GM18861 (cell line): Measurements from ENCODE around the gene GLS.

ENCODE experiments used
- ATAC-seq: cut with Tn5 transposase; IDR thresholded peaks from one replicate; pipeline ENCODE4 v1.9.1; 2021; ENCODE audit not compliant: unreplicated experiment

GLS gene

DNA sequence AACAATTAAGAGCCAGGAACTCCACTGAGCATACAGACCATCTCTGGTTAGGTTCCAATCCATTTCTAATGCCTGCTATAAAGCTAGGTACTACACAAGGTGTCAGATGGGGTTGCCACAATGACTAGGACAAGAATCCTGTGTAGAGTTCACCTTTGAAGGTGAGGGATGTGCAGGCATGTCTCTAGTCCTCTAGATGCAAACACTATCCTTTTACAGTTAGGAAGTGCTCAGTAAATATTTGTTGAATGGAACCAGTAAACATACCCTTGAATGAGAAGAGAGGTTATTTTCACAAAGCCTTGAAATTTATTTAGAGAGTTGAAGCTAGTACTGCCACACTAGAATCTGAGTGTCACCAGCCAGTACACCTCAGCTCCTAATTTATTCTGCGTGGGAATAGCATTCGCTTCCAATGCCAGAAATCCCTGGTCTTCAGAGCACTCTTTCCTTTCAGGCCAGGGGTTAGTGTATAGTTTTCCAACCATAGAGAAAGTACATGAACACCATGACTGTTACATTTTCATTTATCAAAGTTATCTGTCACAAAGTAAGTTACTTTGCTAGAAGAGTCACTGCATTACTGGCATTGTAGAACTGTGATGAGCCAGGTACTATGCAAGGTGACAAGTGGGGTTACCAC lies 85.1 kb downstream of the GLS start:
- no peak for ATAC-seq

- ATAC-seq = no peak
Measured at GRCh38 chr2:190968522-190968921, 87.9 kb downstream of the GLS start.

- no peak for ATAC-seq
Measured at GRCh38 chr2:190970160-190970559, 89.5 kb downstream of the GLS start.

GRCh38 chr2:190970873-190971506 lies 90.4 kb downstream of the GLS start:
- no peak for ATAC-seq

DNA sequence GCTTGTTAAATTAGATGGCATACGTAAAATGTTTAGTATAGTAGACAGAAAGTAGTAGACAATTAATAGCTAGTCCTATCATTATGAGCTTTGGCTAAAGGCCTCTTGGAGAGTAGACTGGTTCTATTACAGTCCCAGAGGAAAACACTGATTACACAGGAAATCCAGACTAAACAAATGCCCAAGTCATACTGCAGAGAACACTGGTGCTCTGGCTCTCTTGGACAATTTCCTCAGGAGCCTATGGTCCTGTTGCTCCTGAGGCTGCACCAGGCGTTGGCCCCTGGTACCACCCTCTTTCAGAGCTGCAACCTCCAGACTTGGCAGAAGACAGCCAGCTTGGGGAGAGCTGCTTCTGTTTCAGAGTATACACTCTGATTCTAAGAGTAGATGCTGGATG lies 91.6 kb downstream of the GLS start:
- ATAC-seq = no peak

DNA sequence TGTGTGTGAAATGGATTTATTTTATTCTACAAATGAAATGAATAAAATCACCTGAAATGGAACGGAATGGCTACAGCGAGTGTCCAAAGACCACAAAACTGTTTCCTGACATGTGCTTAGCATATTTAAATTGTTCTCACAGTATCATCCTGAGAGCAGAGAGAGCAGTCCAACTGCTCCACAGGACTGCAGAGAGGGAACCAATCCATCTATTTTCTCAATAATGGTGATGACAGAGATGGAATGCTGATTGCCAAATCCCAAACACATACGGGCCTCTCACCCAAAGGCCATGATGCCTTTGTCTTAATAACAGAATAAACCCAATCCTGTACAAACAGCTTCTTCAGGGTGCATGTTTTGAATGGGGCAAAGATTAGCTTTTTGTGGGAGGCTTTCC lies 92.2 kb downstream of the GLS start:
- no peak for ATAC-seq

DNA sequence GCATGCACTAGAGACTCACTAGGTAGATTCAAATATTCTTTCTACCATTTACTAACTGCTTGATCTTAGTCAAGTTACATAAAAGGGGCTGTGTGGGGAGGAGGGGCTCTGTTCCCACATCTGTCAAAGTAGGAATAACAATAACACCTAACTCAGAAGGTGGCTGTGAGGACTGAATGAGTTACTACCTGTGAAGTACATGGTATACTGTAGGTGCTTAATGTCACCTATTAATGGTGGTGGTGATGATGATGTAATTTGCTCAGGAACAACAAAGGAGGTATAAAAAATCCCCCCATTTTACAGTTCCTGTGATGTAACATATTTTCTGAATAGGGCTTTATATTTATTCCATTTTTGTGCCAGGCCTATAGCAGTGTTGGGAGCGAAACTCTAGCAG lies 92.6 kb downstream of the GLS start:
- no peak for ATAC-seq

GRCh38 chr2:190973726-190974628 lies 93.4 kb downstream of the GLS start:
- ATAC-seq = no peak

- ATAC-seq = no peak
Measured at GRCh38 chr2:190974629-190975361, 94.2 kb downstream of the GLS start.

DNA sequence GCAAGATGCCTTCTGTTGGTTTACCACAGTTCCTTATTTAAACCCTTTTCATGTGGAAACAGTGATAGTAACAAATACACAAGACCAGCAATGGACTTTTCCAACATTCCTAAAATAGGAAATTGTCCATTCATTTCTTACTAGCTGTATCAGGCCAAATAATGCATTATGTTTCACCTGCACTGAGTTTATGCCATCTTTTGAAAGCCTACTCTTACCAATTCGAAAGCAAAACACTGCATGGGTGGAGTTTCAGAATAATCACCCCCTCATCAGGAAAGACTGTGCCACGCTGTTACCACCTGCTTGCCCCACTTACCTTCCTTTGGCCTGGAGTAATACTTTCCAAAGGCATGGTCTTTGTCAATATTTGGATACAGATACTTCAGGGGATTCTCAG lies 95.9 kb downstream of the GLS start:
- ATAC-seq = no peak

GRCh38 chr2:190977505-190977904 lies 96.9 kb downstream of the GLS start:
- no peak for ATAC-seq

GRCh38 chr2:190978389-190979053 lies 97.9 kb downstream of the GLS start:
- ATAC-seq = no peak

- no peak for ATAC-seq
Measured at GRCh38 chr2:190979906-190980629, 99.4 kb downstream of the GLS start.

GRCh38 chr2:190980630-190981209 lies 100.1 kb downstream of the GLS start:
- no peak for ATAC-seq

DNA sequence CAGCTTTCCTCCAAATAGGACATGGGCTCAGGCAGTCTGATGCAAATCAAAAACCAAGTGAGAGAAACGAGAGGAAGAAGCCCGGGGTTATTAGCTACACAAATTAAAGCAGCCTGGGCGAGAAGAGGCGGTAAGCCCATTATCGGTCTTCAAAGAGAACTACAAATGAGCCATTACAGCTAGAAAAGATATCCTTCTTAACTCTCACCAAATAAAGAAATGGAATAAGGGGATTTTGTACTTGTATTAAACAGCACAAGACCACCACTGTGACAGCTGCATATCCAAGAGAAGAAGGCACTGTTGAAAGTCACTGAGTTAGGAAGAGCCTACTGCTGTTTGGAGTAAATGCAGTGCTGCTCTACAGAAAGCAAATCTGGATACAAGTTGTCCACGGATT lies 100.7 kb downstream of the GLS start:
- ATAC-seq = no peak

- ATAC-seq = no peak
Measured at GRCh38 chr2:190981733-190982132, 101.1 kb downstream of the GLS start.

DNA sequence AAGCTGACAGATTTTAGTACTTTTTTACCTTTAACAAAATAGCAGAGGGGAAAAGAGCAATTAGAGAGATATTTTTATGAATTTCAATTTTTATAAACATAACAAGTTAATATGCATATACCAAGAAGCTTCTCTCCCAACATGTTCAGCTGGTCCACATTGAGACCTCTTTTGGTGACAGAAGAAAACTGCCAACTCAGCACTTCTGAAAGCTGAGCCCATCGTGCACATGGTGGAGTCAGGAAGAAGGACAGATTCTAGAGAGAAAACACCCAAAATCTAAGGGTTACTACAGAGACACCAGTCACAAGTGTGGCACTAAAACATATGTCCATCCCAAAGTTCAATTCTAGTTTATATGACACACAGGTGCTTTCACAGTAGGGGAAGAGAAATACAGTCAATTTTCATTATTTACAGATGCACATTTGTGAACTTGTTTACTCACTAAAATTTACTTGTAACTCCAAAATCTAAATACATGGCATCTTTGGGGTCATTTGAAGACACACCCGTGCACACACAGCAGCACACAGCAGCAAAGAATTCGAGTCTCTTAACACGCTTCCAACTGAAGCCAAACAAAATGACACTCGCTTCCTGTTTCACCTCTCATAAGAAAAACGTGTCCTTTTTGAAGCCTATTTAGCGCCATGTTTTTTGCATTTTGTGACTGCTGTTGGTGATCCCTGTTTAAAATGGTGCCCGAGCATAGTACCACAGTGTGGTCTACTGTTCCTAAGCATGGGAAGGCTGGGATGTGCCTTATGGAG lies 101.8 kb downstream of the GLS start:
- no peak for ATAC-seq

DNA sequence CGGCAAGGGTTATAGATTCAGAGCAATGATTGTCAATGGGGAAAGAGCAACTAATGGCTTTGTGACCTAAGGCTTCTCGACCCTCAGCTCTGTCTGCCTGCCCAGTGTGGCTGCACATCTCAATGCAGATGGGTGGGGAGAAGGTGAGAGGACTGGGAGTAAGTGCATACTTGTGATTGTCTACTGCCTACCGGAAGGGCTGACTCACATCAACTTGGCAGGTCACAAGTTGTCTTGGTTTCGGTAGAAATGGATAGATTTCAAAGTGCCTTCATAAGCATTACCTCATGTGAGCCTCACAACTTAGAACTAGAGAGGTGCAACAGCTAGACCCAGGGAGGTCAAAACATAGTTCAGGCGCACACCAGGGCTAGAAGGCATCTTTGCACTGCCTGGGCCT lies 104.0 kb downstream of the GLS start:
- ATAC-seq = no peak
